Left ventricle myocardium inferior (tissue), 1 donor: ENCODE results near the gene NECAB3. TPM values are rescaled to one million over a fixed set of nuclear protein-coding genes. Genes with fewer than 3 reads are reported as not detected.

Source experiments
- DNase-seq: peaks from one replicate; pipeline ENCODE4 v3.0.0-alpha.2; 2020
- H3K27ac ChIP-seq: fragments of 200-600 bp; replicated peaks from 2 replicates; pipeline ENCODE4 v1.8.0; 2021
- H3K27me3 ChIP-seq: fragments of 200-600 bp; 2 replicates; pipeline ENCODE4 v1.8.0; 2021; ENCODE audit warnings: low read depth
- H3K36me3 ChIP-seq: fragments of 200-600 bp; 2 replicates; pipeline ENCODE4 v1.8.0; 2021
- H3K4me1 ChIP-seq: fragments of 200-600 bp; 2 replicates; pipeline ENCODE4 v1.8.0; 2021
- H3K4me3 ChIP-seq: fragments of 200-600 bp; 2 replicates; pipeline ENCODE4 v1.8.0; 2021; ENCODE audit warnings: mild to moderate bottlenecking, moderate library complexity
- H3K9me3 ChIP-seq: fragments of 200-600 bp; replicated peaks from 2 replicates; pipeline ENCODE4 v1.8.0; 2021
- CTCF ChIP-seq: fragments of 200-600 bp; IDR thresholded peaks from 2 replicates; pipeline ENCODE4 v1.8.0; 2021; ENCODE audit warnings: antibody characterized with exemption, mild to moderate bottlenecking, borderline replicate concordance
- intact Hi-C: fragments of 100-400 bp; cut with micrococcal nuclease; formaldehyde crosslinking; loops from one replicate; pipeline ENCODE4 v1.11.0; 2022
- total RNA-seq: library from RNA; stranded (reverse); fragmentation: NEBNext Ultra II Directional; extraction: Animal tissue kit (Norgen Biotek cat#: 25700); gene quantifications from one replicate; pipeline ENCODE4 v1.2.1, GENCODE V29; 2021
- donor health status: DM: no; HTN: yes; CAD: no; lungs with severe emphysema.

Gene NECAB3
- total RNA-seq, 1 donor from 2014 or later, result 81.3 TPM

- Histone ChIP-seq H3K4me3 (no peak overlapping the region), H3K9me3 (no peaks in the 10 kb centered on the region), H3K27ac (no peak overlapping the region), H3K4me1 (no peaks in the 10 kb centered on the region), H3K36me3 (peaks cover 74% of the 10 kb centered on the region), H3K27me3 (no peaks in the 10 kb centered on the region)
- intact Hi-C loops, result no loop called here
- DNase-seq, result no peak
- TF ChIP-seq CTCF, result no peak
These were observed 62.2 kb downstream of the NECAB3 start for GRCh38 chr20:33612001-33612400.

- no peaks in the 10 kb centered on the region for H3K27me3 ChIP-seq
- DNase-seq, result no peak
- peaks cover 4% of the 10 kb centered on the region for H3K4me1 ChIP-seq
- no peaks in the 10 kb centered on the region for H3K9me3 ChIP-seq
- no peak overlapping the region for H3K4me3 ChIP-seq
- intact Hi-C loops, result no loop called here
- no peak overlapping the region for H3K27ac ChIP-seq
- no peak for TF ChIP-seq CTCF
- H3K36me3 ChIP-seq, result peaks cover 73% of the 10 kb centered on the region
These were observed 63.1 kb downstream of the NECAB3 start for GRCh38 chr20:33611106-33611505.

- DNase-seq, result no peak
- no peaks in the 10 kb centered on the region for H3K27me3 ChIP-seq
- H3K36me3 ChIP-seq, result peaks cover 65% of the 10 kb centered on the region
- no peak overlapping the region for H3K27ac ChIP-seq
- H3K4me3 ChIP-seq, result no peak overlapping the region
- intact Hi-C loops, result no loop called here
- H3K9me3 ChIP-seq, result no peaks in the 10 kb centered on the region
- no peak for TF ChIP-seq CTCF
- peaks cover 12% of the 10 kb centered on the region for H3K4me1 ChIP-seq
These were observed 64.7 kb downstream of the NECAB3 start for GRCh38 chr20:33609504-33609903.

Other genes starting within 250 kb of the NECAB3 start
- gene SNTA1, start 230.7 kb downstream of the NECAB3 start, total RNA-seq, result 202 TPM
- gene CBFA2T2, start 184.3 kb downstream of the NECAB3 start, total RNA-seq, result 10.7 TPM
- gene C20orf144, start 12.1 kb downstream of the NECAB3 start, total RNA-seq, result not detected
- 0.22 TPM for gene ACTL10, start 7.5 kb downstream of the NECAB3 start, total RNA-seq
- 1.2 TPM for gene E2F1, start 12.0 kb upstream of the NECAB3 start, total RNA-seq
- 13.5 TPM for gene PXMP4, start 45.9 kb upstream of the NECAB3 start, total RNA-seq
- gene ZNF341, start 57.6 kb upstream of the NECAB3 start, total RNA-seq, result 1.8 TPM
- gene CHMP4B, start 136.9 kb upstream of the NECAB3 start, total RNA-seq, result 104 TPM